NB4 (cell line): ENCODE measurements around the gene NRP1.

Experiments
- MAX ChIP-seq: IDR thresholded peaks from 2 replicates; pipeline ENCODE4 v1.6.1; 2011; ENCODE audit warnings: low read depth, low read length
- MYC ChIP-seq: IDR thresholded peaks from 2 replicates; pipeline ENCODE4 v1.6.1; 2011; ENCODE audit warnings: low read depth, low read length
- POLR2A ChIP-seq: IDR thresholded peaks from 2 replicates; pipeline ENCODE4 v1.6.1; 2011; ENCODE audit warnings: mild to moderate bottlenecking; ENCODE audit not compliant: insufficient read length; ENCODE audit errors: extremely low read depth
- TF ChIP-seq, protein P1 (sequence below): IDR thresholded peaks from one replicate; pipeline ENCODE4 v1.5.1; 2012; ENCODE audit warnings: low read depth, low read length

DNA sequence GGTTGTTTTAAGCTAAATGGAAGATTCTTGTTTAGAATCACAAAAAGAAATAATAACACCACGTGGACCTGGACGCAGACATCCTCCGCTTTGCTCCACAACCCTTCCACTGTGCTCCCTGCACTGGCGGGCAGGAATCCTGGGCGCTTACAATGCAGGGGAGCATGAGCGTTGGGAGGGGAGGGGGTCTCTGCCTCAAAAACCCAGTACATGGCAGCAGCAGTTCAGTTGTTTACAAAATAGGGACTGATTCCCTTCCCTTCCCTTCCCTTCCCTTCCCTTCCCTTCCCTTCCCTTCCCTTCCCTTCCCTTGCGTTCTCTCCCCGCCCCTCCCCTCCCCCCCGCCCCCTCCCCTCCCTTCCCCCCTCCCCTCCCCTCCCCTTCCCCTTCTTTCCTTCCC lies 206.8 kb downstream of the NRP1 start:
- TF ChIP-seq, protein P1, sequence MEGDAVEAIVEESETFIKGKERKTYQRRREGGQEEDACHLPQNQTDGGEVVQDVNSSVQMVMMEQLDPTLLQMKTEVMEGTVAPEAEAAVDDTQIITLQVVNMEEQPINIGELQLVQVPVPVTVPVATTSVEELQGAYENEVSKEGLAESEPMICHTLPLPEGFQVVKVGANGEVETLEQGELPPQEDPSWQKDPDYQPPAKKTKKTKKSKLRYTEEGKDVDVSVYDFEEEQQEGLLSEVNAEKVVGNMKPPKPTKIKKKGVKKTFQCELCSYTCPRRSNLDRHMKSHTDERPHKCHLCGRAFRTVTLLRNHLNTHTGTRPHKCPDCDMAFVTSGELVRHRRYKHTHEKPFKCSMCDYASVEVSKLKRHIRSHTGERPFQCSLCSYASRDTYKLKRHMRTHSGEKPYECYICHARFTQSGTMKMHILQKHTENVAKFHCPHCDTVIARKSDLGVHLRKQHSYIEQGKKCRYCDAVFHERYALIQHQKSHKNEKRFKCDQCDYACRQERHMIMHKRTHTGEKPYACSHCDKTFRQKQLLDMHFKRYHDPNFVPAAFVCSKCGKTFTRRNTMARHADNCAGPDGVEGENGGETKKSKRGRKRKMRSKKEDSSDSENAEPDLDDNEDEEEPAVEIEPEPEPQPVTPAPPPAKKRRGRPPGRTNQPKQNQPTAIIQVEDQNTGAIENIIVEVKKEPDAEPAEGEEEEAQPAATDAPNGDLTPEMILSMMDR, result no peak
- TF ChIP-seq MYC (no peak), POLR2A (no peak), MAX (no peak)
